ENCODE data around the gene PGA3. TPM values are rescaled to one million over a fixed set of nuclear protein-coding genes. Genes with fewer than 3 reads are reported as not detected.
A peak's percentile ranks its signal among the peaks of the same experiment; 100 is the strongest.

The PGA3 gene
- total and polyA plus RNA-seq, 2 of the 8 experiments (the other 6 are each of a cell fraction or from before 2014, with no cell fraction given) = not detected

DNA sequence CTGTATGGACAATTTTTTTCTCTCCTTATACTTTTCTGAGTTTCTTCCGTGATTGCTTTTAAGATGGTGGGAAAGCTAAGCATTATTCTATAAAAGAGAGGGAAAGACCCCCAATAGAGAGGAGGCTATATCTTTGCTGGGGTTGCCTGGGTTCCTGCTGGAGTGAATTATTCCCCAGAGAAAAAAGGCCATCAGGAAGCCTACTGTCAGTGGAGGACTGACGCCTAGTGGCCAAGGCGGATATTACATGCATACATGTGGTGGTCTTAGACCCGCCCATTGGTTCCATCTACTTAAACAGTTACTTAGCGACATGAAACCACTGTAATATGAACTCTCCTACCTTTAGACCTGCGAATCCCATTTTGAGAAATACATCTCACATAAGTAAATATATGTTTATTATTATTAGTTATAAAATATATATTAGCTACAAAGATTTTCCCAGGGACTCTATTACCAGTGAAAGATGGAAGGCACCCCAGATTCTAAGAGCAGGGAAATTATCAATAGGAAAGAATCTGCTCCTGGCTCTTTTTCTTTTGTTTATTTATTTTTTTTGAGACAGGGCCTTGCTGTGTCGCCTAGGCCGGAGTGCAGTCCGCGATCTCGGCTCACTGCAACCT is 15.7 kb upstream of the PGA3 start:
- Histone ChIP-seq H4K91ac (replicated peaks; ENCODE audit: insufficient read length, low read length) (no peak overlapping the region), H4K8ac (ENCODE audit: extremely low read depth, insufficient read depth, low read length) (no peak overlapping the region), H3K79me2 (ENCODE audit: control insufficient read depth in 1 of 2, insufficient read depth in 2 of 2, low read length in 2 of 2) (no peaks in the 10 kb centered on the region), H2BK12ac (ENCODE audit: low read depth, low read length) (no peak overlapping the region), H3K4me1 (replicated peaks in 1 of 4; ENCODE audit: control insufficient read depth in 3 of 4, insufficient read depth in 4 of 4, low read length in 3 of 4) (no peaks in the 10 kb centered on the region), H3K27ac (ENCODE audit: low read depth, low read length) (no peak overlapping the region), H4K20me1 (replicated peaks in 1 of 2; ENCODE audit: control insufficient read depth in 1 of 2, insufficient read depth in 2 of 2, low read length in 2 of 2) (no peaks in the 10 kb centered on the region), H3K23me2 (ENCODE audit: low read depth, low read length) (no peaks in the 10 kb centered on the region), H2AK5ac (ENCODE audit: low read depth, low read length) (no peak overlapping the region), H3K14ac (ENCODE audit: insufficient read length) (no peak overlapping the region), H3K9me3 (ENCODE audit: insufficient read depth in 2 of 2, low read depth in 1 of 2, low read length in 1 of 2) (no peaks in the 10 kb centered on the region), H2BK5ac (ENCODE audit: low read depth, low read length) (no peak overlapping the region), H4K5ac (ENCODE audit: insufficient read length, low read depth, low read length) (no peak overlapping the region), H3K79me1 (ENCODE audit: low read depth, low read length) (no peaks in the 10 kb centered on the region), H3K9ac (replicated peaks in 1 of 4; ENCODE audit: extremely low read depth in 1 of 4, low read depth in 3 of 4, low read length in 3 of 4) (no peak overlapping the region), H2AFZ (ENCODE audit: low read length) (no peak overlapping the region), H3K27me3 (replicated peaks in 1 of 4; ENCODE audit: control insufficient read depth in 3 of 4, extremely low read depth in 1 of 4, insufficient read depth in 3 of 4, low read length in 3 of 4) (no peaks in the 10 kb centered on the region), H2BK120ac (replicated peaks; ENCODE audit: low read depth, low read length) (no peak overlapping the region), H3K4ac (replicated peaks; ENCODE audit: insufficient read length, low read depth, low read length) (no peak overlapping the region), H2BK15ac (ENCODE audit: low read length) (no peak overlapping the region), H3K56ac (replicated peaks; ENCODE audit: insufficient read length, low read depth, low read length) (no peak overlapping the region), H3K18ac (ENCODE audit: extremely low read depth, low read length) (no peak overlapping the region), H3K36me3 (ENCODE audit: control insufficient read depth in 2 of 4, insufficient read depth in 4 of 4, low read length in 3 of 4) (no peaks in the 10 kb centered on the region), H3K4me3 (ENCODE audit: extremely low read depth in 1 of 4, insufficient read depth in 2 of 4, low read depth in 3 of 4, low read length in 4 of 4) (no peak overlapping the region), H3K23ac (ENCODE audit: insufficient read length) (no peak overlapping the region), H2BK20ac (ENCODE audit: low read length) (no peak overlapping the region), H3K4me2 (ENCODE audit: insufficient read depth in 1 of 2, low read depth in 2 of 2, low read length in 2 of 2) (no peak overlapping the region)
- CTCF ChIA-PET (ENCODE audit: partially characterized antibody) = interaction anchor here (0.7 to 5.0 kb wide), 39 partner anchors 9 to 350 kb away, joined by 3 to 38 read pairs (median 4); partner anchors contain the start of genes CD6 and VPS37C
- FAIRE-seq = peak; percentile 81
- POLR2A ChIA-PET (ENCODE audit: partially characterized antibody) = no interaction called here
- DNase-seq (ENCODE audit: low read depth in 1 of 2, low spot score in 2 of 2) = peak; percentile 58 to 90
- WGBS, 2 experiments (ENCODE audit: extremely low coverage in 1 of 2, insufficient coverage in 1 of 2, insufficient read length in 1 of 2, insufficient replicate concordance in 2 of 2, low coverage in 1 of 2, low lambda C conversion rate in 2 of 2, missing lambda C conversion rate in 1 of 2) = 41% methylated on average over 11 of the region's 11 CpGs; no CpG with 5 or more reads in 1 of the 2 experiments
- no peak for TF ChIP-seq RXRA (IDR thresholded peaks at IDR 0.05; ENCODE audit: insufficient read depth, low read depth, low read length)
- no peak for TF ChIP-seq POLR2AphosphoS5 (IDR thresholded peaks at IDR 0.05; ENCODE audit: low read depth, low read length)
- TF ChIP-seq, protein P1, sequence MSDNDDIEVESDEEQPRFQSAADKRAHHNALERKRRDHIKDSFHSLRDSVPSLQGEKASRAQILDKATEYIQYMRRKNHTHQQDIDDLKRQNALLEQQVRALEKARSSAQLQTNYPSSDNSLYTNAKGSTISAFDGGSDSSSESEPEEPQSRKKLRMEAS (IDR thresholded peaks at IDR 0.05) = no peak
- TF ChIP-seq ASH2L (IDR thresholded peaks at IDR 0.05; ENCODE audit: low read length) = no peak
- TF ChIP-seq RBBP5 (IDR thresholded peaks at IDR 0.05; ENCODE audit: borderline replicate concordance, low read depth, low read length) = no peak
- TF ChIP-seq SUZ12 (IDR thresholded peaks at IDR 0.05; ENCODE audit: low read length) = no peak
- TF ChIP-seq TEAD4 (IDR thresholded peaks at IDR 0.05; ENCODE audit: low read depth, low read length) = no peak
- TF ChIP-seq CBX5 (IDR thresholded peaks at IDR 0.05; ENCODE audit: low read depth, low read length) = no peak
- TF ChIP-seq CHD1 (IDR thresholded peaks at IDR 0.05; ENCODE audit: low read depth, low read length) = no peak
- no peak for TF ChIP-seq SP4 (IDR thresholded peaks at IDR 0.05; ENCODE audit: low read length)
- TF ChIP-seq, protein P2, sequence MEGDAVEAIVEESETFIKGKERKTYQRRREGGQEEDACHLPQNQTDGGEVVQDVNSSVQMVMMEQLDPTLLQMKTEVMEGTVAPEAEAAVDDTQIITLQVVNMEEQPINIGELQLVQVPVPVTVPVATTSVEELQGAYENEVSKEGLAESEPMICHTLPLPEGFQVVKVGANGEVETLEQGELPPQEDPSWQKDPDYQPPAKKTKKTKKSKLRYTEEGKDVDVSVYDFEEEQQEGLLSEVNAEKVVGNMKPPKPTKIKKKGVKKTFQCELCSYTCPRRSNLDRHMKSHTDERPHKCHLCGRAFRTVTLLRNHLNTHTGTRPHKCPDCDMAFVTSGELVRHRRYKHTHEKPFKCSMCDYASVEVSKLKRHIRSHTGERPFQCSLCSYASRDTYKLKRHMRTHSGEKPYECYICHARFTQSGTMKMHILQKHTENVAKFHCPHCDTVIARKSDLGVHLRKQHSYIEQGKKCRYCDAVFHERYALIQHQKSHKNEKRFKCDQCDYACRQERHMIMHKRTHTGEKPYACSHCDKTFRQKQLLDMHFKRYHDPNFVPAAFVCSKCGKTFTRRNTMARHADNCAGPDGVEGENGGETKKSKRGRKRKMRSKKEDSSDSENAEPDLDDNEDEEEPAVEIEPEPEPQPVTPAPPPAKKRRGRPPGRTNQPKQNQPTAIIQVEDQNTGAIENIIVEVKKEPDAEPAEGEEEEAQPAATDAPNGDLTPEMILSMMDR (IDR thresholded peaks at IDR 0.05; ENCODE audit: control extremely low read depth in 1 of 3, insufficient read depth in 1 of 3, low read depth in 1 of 3, low read length in 3 of 3) = peak; percentile 80 to 93 (median 89)

All from H1 (cell line).